GM12865 (cell line): ENCODE data around the gene COG7.
"Not testable (repeated sequence)": the region's sequence is repeated elsewhere in the genome, so short reads cannot be mapped to it uniquely, and the experiment has no call there.

Experiments used
- DNase-seq: peaks from one replicate; pipeline ENCODE4 v3.0.0; 2010; ENCODE audit warnings: low read depth
- H3K4me3 ChIP-seq: 2 replicates; pipeline ENCODE4 v1.5.1; 2011; ENCODE audit warnings: mild to moderate bottlenecking, low read depth, low read length, control low read depth
- CTCF ChIP-seq: IDR thresholded peaks from 2 replicates; pipeline ENCODE4 v1.5.1; 2011; ENCODE audit warnings: low read length, control low read depth, low read depth, inconsistent platforms; ENCODE audit not compliant: insufficient read depth; ENCODE audit errors: missing control alignments

The COG7 gene

GRCh38 chr16:23398987-23399805 lies 53.8 kb downstream of the COG7 start:
- no peak for TF ChIP-seq CTCF
- DNase-seq: no peak
- H3K4me3 ChIP-seq: no peak overlapping the region

- no peak overlapping the region for H3K4me3 ChIP-seq
- no peak for TF ChIP-seq CTCF
- no peak for DNase-seq
Observed at GRCh38 chr16:23397464-23397863, 55.5 kb downstream of the COG7 start.

- no peak overlapping the region for H3K4me3 ChIP-seq
- no peak for TF ChIP-seq CTCF
- DNase-seq: no peak
Observed at GRCh38 chr16:23395732-23396131, 57.3 kb downstream of the COG7 start.

- DNase-seq: no peak
- no peak for TF ChIP-seq CTCF
- no peak overlapping the region for H3K4me3 ChIP-seq
Observed at GRCh38 chr16:23394141-23394831, 58.7 kb downstream of the COG7 start.

GRCh38 chr16:23392223-23392600 lies 60.8 kb downstream of the COG7 start:
- no peak for DNase-seq
- TF ChIP-seq CTCF: no peak
- H3K4me3 ChIP-seq: no peak overlapping the region

- no peak overlapping the region for H3K4me3 ChIP-seq
- no peak for DNase-seq
Observed at GRCh38 chr16:23391381-23392222, 61.4 kb downstream of the COG7 start.

GRCh38 chr16:23389936-23390335 lies 63.1 kb downstream of the COG7 start:
- DNase-seq, H3K4me3 ChIP-seq: not testable (repeated sequence)

More at GRCh38 chr16:23391381-23392222, 61.4 kb downstream of the COG7 start:
- no peak for TF ChIP-seq CTCF
